Rectal smooth muscle tissue (tissue), 1 donor: ENCODE data around the gene OVCH2.
A peak's percentile ranks its signal among the peaks of the same experiment; 100 is the strongest.

Source experiments
- H3K27ac ChIP-seq: one replicate; pipeline ENCODE4 v1.7.0; 2013; ENCODE audit warnings: low read depth, low read length, inconsistent platforms
- H3K27me3 ChIP-seq: one replicate; pipeline ENCODE4 v1.7.0; 2013; ENCODE audit warnings: low read length; ENCODE audit not compliant: control insufficient read depth, insufficient read depth
- H3K36me3 ChIP-seq: one replicate; pipeline ENCODE4 v1.7.0; 2013; ENCODE audit warnings: low read length; ENCODE audit not compliant: control insufficient read depth, insufficient read depth
- H3K4me1 ChIP-seq: one replicate; pipeline ENCODE4 v1.7.0; 2013; ENCODE audit warnings: low read length; ENCODE audit not compliant: control insufficient read depth, insufficient read depth
- H3K4me3 ChIP-seq: one replicate; pipeline ENCODE4 v1.7.0; 2013; ENCODE audit warnings: low read length
- H3K9ac ChIP-seq: one replicate; pipeline ENCODE4 v1.7.0; 2013; ENCODE audit warnings: low read length

The OVCH2 gene

DNA sequence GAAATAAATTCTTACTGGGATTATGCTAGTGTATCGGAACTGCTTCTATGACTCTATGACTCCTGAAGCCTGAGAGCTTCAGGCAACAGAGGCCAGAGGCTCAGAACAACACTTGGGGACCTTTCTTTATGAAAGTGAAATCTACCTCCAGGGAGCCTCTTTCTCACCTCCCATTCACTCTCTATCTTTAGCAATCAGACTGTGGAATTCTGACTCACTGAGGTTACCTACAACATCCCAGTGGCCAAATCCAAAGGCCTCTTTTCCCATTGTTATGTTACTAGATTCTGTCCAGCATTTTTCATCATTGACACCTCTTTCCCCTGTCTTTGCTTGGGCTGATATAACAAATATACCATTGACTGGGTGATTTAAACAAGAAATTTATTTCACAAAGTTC is 18.9 kb downstream of the OVCH2 start:
- H3K4me3 ChIP-seq: no peak overlapping the region
- H3K27ac ChIP-seq: no peak overlapping the region
- no peaks in the 10 kb centered on the region for H3K36me3 ChIP-seq
- no peaks in the 10 kb centered on the region for H3K4me1 ChIP-seq
- H3K27me3 ChIP-seq: no peaks in the 10 kb centered on the region
- H3K9ac ChIP-seq: no peak overlapping the region

DNA sequence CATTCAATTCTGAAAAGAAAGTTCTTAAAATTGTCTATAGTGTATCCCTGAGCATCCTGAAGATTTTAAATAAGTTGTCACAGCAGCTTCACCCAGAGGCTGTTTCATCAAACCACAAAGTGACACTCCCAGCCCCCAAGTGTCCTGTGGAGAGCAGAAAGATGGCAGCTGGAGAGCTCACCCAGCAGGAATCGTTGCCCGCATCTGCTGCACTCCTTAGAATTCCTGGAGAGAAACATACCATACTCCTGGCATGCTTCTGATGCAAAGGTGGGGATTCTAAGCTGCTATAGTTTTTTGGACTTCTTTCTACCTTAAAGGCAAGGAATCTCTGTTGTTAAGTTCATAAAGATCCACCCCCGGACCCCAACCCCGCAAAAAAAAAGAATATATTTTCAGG is 19.5 kb downstream of the OVCH2 start:
- H3K36me3 ChIP-seq: no peaks in the 10 kb centered on the region
- H3K4me1 ChIP-seq: no peaks in the 10 kb centered on the region
- H3K27ac ChIP-seq: no peak overlapping the region
- H3K9ac ChIP-seq: no peak overlapping the region
- H3K4me3 ChIP-seq: no peak overlapping the region
- H3K27me3 ChIP-seq: no peaks in the 10 kb centered on the region

DNA sequence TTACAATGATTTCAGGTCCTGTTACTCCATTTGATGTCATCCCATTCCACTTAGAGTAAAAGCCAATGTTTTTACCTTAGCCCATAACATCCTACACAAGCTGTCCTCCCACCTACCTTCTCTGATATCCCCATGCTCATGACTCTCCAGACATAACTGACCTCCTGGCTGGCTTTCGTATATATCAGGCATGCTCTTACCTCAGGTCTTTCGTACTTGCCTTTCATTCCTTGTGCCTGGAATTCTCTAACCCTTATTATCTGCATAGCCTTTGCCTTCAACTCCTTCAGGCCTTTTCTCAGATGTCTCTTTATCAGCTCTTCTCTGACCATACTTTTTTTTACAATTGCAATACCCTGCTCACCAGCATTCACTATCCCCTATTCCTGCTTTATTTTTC is 22.7 kb downstream of the OVCH2 start:
- H3K36me3 ChIP-seq: no peaks in the 10 kb centered on the region
- H3K4me3 ChIP-seq: no peak overlapping the region
- H3K27me3 ChIP-seq: no peaks in the 10 kb centered on the region
- no peaks in the 10 kb centered on the region for H3K4me1 ChIP-seq
- H3K27ac ChIP-seq: no peak overlapping the region
- H3K9ac ChIP-seq: no peak overlapping the region

DNA sequence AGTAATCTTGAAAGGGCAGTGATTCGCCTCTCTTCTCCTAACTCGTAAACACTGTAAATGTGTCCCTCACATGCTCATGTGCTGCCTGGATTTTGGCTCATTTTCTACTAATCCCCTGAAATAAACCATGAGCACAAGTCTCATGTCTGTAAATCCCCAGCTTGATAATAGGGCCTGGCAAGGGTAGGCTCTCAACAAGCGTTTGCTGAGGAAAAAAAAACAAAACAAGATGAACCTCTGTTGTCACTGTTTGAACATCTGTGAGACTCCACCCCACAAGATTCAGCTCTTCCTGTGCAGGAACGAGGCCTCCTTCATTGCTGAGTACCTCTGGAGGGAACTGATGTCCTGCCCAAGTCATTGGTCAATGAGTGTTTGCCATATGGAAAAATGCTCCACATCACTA is 28.5 kb downstream of the OVCH2 start:
- Histone ChIP-seq H3K27me3 (no peaks in the 10 kb centered on the region), H3K4me3 (no peak overlapping the region), H3K4me1 (no peaks in the 10 kb centered on the region), H3K36me3 (no peaks in the 10 kb centered on the region), H3K9ac (no peak overlapping the region), H3K27ac (no peak overlapping the region)

DNA sequence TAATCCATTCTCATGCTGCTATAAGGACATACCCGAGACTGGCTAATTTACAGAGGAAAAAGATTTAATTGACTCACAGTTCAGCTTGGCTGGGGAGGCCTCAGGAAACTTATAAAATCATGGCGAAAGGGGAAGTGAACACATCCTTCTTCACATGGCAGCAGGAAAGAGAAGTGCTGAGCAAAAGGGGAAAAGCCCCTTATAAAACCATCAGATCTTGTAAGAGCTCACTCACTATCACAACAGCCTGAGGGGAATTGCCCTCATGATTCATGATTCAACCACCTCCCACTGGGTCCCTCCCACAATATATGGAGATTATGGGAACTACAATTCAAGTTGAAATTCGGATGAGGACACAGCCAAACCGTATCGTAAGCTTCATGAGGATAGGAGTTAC is 29.2 kb downstream of the OVCH2 start:
- H3K27me3 ChIP-seq: no peaks in the 10 kb centered on the region
- no peak overlapping the region for H3K4me3 ChIP-seq
- H3K36me3 ChIP-seq: no peaks in the 10 kb centered on the region
- H3K27ac ChIP-seq: no peak overlapping the region
- no peaks in the 10 kb centered on the region for H3K4me1 ChIP-seq
- H3K9ac ChIP-seq: no peak overlapping the region

DNA sequence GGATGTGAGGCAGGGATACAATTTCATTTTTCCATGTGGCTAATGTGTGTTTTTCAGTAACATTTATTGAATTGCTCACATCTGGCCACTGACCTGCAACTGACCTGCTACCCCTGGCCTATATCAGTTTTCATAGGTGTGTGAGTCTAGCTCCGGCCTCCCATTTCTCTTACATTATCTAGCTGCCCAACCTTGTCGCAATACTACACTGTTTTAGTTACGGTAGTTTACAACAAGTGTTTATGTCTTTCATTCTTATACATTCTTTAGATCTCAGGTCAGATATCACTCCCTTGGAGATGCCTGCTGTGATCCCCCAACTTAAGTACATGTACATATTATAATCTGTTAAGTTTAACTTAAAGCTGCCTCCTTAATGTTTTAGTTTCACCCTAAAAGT is 30.6 kb downstream of the OVCH2 start:
- H3K9ac ChIP-seq: no peak overlapping the region
- no peaks in the 10 kb centered on the region for H3K36me3 ChIP-seq
- no peaks in the 10 kb centered on the region for H3K27me3 ChIP-seq
- H3K27ac ChIP-seq: no peak overlapping the region
- no peak overlapping the region for H3K4me3 ChIP-seq
- no peaks in the 10 kb centered on the region for H3K4me1 ChIP-seq

DNA sequence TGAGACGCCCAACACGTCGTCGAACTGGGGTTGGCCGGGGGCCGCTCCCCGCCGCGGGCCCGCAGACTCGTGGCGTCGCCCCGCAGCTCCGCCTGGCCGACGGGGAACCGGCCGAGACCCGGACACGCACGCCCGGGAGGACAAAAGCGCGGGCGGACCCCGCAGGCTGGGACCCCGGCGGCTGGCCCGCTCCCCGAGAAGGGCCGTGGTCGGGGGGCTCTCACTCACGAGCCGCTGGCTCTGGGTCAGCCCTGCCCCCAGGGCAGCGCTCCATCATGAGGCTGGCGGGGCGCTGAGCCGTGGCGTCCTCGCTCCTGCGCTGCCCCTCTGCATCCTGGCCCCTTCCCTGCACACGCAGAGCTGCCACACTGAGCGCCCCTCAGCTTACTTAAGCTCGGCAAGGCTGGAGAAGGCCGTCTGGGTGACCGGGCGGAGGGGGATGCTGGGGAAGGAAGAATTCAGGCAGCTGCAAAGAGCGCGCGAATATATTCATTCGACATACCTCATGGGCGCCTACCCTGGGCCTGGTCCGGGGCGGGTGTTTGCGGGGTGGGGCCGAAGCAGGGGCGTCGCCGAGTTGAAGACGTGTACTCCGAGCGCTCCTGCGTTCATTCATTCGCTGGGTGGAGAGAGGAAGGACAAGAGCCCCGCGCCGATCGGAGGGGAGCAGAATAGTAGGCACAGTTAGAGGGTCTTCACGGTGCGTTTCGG is 32.4 kb downstream of the OVCH2 start:
- H3K9ac ChIP-seq: no peak overlapping the region
- H3K27ac ChIP-seq: no peak overlapping the region
- H3K36me3 ChIP-seq: no peaks in the 10 kb centered on the region
- H3K27me3 ChIP-seq: no peaks in the 10 kb centered on the region
- H3K4me3 ChIP-seq: peak overlapping the region; percentile 59
- no peaks in the 10 kb centered on the region for H3K4me1 ChIP-seq

DNA sequence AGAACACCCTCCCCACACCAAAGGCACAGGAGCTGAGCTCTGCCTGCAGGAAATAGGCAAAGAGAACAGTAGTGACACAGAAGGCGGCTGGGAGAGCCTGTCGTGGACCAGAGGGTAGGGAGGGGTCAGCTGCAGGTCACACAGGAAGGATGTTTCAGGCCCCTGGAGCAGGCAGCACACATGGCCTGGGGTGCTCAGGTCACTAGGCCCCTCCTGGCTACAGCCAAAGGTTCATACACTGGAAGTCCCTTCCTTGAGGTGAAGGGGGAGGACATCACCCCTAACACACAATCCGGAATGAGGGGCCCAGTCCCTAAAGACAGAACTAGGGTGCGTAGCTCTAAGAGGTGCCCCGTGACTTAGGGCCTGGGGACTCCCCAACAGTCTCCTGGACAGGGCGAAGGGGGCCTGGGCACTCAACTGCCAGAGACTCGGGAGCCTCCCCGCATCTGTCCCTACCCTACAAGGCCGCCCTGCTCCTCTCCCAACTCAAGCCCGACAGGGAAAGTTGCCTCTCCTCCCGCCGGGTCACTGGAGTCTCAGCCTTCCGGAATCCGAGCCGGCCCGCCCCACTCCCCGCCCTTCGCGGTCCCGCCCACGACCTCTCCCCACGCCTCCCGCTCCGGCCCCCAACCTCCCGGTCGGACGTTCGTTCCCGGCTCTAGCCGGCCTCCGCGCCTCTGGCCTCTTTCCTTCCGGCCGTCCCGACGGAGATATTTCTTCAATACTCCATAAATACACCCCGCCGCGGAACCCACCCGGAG is 33.1 kb downstream of the OVCH2 start, which contains the start of gene CYB5R2:
CYB5R2 (minus strand) TSS at position 541 of the 764 bp plus-strand sequence. CDS start 675 bp downstream, outside the sequence.
- Histone ChIP-seq H3K4me1 (no peaks in the 10 kb centered on the region), H3K27me3 (no peaks in the 10 kb centered on the region), H3K27ac (no peak within 1 kb of the TSS), H3K4me3 (peak within 1 kb of the TSS; percentile 59), H3K9ac (no peak within 1 kb of the TSS), H3K36me3 (no peaks in the 10 kb centered on the region)

DNA sequence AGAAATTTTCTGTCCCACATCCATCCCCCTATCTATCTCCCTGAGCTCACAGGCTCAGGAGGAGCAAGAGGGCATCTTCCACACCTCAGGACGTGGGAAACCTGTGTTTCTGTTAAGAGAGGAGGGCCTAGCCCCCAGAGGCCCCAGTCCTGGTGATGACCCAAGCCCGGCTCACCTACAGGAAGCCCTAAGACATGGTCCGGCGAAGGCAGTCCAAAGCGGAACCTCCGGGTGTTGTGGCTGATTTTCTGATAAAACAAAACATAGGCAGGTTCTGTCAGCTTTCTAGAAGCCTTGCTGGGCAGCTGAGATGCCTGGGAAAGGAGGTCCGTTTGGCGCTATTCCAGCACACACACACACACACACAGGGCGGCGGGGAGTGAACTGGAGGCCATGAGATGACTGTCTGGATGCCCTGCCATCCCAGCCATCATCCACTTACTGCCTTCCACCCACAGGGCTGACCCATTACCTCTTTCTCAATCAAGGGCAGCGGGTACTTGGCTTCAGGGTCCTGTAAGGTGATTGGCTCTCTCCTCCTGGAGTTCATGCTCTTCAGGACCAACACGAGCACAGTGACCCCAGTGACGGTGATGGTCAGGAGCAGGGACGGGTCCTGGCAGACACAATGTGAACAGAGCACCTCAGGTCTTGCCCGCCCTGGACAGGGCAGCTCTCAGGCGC is 33.9 kb downstream of the OVCH2 start:
- H3K9ac ChIP-seq: no peak overlapping the region
- no peaks in the 10 kb centered on the region for H3K4me1 ChIP-seq
- H3K36me3 ChIP-seq: no peaks in the 10 kb centered on the region
- H3K4me3 ChIP-seq: peak overlapping the region; percentile 59
- no peak overlapping the region for H3K27ac ChIP-seq
- no peaks in the 10 kb centered on the region for H3K27me3 ChIP-seq

DNA sequence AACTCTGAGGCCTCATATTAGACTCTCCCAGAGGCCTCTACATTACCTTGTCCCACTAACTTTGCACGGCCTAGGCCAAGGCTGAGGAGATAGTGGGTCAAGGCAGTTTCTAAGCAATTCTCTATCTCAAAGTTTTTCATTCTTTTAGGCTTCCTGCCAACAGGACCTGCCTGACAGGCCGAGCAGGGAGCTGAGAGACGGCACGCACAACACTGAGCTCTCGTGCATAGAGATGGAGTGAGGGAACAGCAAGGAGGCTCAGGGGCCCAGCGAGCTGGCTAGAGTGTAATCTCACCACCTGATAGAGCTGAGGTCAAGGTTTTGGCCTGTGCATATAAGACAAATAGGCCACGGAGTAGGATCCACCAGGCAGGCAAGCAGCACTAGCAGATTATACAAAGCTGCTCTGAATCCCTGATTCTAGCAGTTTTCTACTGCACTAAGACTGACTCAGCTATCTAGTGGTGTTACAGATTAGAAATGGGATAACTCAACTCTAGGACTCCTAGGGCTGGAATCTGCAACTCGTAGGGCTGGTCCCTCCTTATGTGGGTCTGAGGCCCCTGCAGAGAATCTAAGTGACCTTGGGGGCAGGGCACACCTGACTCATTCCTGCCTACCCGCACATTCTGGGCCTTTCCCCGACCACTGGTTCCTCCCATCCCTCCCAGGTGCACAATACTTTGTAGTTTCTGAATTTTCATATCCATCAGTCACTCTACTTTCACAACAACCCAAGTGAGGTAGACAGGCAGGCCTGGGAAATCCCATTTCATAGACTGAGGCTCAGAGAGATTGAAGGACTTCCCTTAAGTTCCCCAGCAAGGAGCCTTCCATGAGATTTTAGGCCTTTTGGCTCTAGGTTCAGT is 34.7 kb downstream of the OVCH2 start:
- peaks cover 2% of the 10 kb centered on the region for H3K36me3 ChIP-seq
- H3K4me1 ChIP-seq: no peaks in the 10 kb centered on the region
- H3K27me3 ChIP-seq: no peaks in the 10 kb centered on the region
- no peak overlapping the region for H3K4me3 ChIP-seq
- H3K9ac ChIP-seq: no peak overlapping the region
- H3K27ac ChIP-seq: no peak overlapping the region

DNA sequence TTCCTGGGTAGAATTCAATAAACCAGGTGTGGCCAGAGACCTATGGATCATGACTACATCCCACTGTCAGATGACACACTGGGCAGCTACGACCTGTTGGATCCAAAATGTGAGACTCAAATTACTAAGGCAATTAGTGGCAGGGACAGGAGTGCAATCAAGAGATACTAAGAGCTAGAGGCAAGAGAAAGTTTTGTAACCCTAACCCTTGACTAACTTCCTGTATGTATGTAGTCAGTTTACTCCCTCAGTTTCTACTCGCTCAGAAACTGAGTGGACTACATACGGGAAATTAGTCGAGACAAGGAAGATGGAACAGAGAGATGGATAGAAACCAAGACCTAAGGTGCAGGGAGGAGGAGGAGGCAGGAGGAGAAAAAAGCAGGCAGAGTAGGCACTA is 35.6 kb downstream of the OVCH2 start:
- Histone ChIP-seq H3K9ac (no peak overlapping the region), H3K4me1 (no peaks in the 10 kb centered on the region), H3K4me3 (no peak overlapping the region), H3K36me3 (peaks cover 3% of the 10 kb centered on the region), H3K27ac (no peak overlapping the region), H3K27me3 (no peaks in the 10 kb centered on the region)

DNA sequence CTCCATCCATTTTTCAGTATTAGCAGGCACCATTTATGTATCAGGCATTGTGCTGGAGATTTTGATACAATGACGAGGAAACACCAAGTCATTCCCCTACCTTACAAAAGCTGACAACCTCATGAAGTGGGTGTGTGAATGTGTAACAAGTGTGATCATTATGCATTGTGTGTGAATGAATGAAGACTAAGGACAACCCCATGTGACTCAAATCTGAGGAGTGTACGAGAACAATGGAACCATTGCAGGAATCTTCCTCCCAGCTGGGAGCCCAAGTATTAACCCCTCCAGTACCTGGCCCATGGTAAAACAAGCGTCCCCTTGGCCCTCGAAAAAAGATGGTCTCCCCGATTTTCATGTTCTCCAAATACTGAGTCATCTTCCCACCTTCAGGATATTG is 37.4 kb downstream of the OVCH2 start:
- Histone ChIP-seq H3K27ac (no peak overlapping the region), H3K4me1 (no peaks in the 10 kb centered on the region), H3K36me3 (peaks cover 5% of the 10 kb centered on the region), H3K27me3 (no peaks in the 10 kb centered on the region), H3K9ac (no peak overlapping the region), H3K4me3 (no peak overlapping the region)
